Occipital lobe (tissue), 2 donors: Measurements from ENCODE around the gene TAF1B. TPM values are rescaled to one million over a fixed set of nuclear protein-coding genes. Genes with fewer than 3 reads are reported as not detected.

ENCODE experiments used
- DNase-seq: peaks from one replicate; lab custom pipeline; 2025; lab: John Stamatoyannopoulos, UW
- total RNA-seq: library from RNA; depleted of rRNA; stranded (reverse); fragments of >200 nt; gene quantifications from one replicate; pipeline ENCODE4 v1.2.3, GENCODE V29; 2014

Gene TAF1B
- total RNA-seq, 1 donor from 2014 or later = 48.0 TPM

- no peak for DNase-seq
Observed at GRCh38 chr2:9983401-9984216, 140.3 kb downstream of the TAF1B start.

Other genes starting within 250 kb of the TAF1B start
- 535 TPM for gene YWHAQ, start 212.5 kb upstream of the TAF1B start, total RNA-seq
- gene GRHL1, start 108.2 kb downstream of the TAF1B start, total RNA-seq = 4.1 TPM
- 14.0 TPM for gene KLF11, start 200.1 kb downstream of the TAF1B start, total RNA-seq
- gene CYS1, start 236.9 kb downstream of the TAF1B start, total RNA-seq = 2.0 TPM